SHP77 treated with DMSO at 0.1 percent for 48 hours (cell line): ENCODE measurements around the gene NFE2L2.
"Not testable (repeated sequence)": the region's sequence is repeated elsewhere in the genome, so short reads cannot be mapped to it uniquely, and the experiment has no call there.

Source experiments
- DNase-seq: peaks from one replicate; lab custom pipeline; 2025; lab: John Stamatoyannopoulos, UW

The NFE2L2 gene

GRCh38 chr2:177281400-177282180 lies 17.1 kb upstream of the NFE2L2 start:
- no peak for DNase-seq

GRCh38 chr2:177279847-177280246 lies 15.3 kb upstream of the NFE2L2 start:
- no peak for DNase-seq

GRCh38 chr2:177275743-177276055 lies 11.2 kb upstream of the NFE2L2 start:
- DNase-seq = no peak

- DNase-seq = no peak
Observed at GRCh38 chr2:177275040-177275742, 10.7 kb upstream of the NFE2L2 start.

GRCh38 chr2:177273408-177273807 lies 8.9 kb upstream of the NFE2L2 start:
- DNase-seq = no peak

- DNase-seq = no peak
Observed at GRCh38 chr2:177272765-177273164, 8.2 kb upstream of the NFE2L2 start.

GRCh38 chr2:177271981-177272666 lies 7.6 kb upstream of the NFE2L2 start:
- DNase-seq = no peak

GRCh38 chr2:177270531-177270930 lies 6.0 kb upstream of the NFE2L2 start:
- no peak for DNase-seq

GRCh38 chr2:177268901-177269300 lies 4.4 kb upstream of the NFE2L2 start:
- DNase-seq = no peak

GRCh38 chr2:177268187-177268871 lies 3.8 kb upstream of the NFE2L2 start:
- DNase-seq = no peak

- not testable (repeated sequence) for DNase-seq
Observed at GRCh38 chr2:177266955-177267354, 2.4 kb upstream of the NFE2L2 start.

- no peak for DNase-seq
Observed at GRCh38 chr2:177265824-177266817, 1.6 kb upstream of the NFE2L2 start.

- no peak for DNase-seq
Observed at GRCh38 chr2:177264209-177264692, 276 bp downstream of the NFE2L2 start.

- peak; percentile 43 for DNase-seq
Observed at GRCh38 chr2:177263451-177264208, 897 bp downstream of the NFE2L2 start.

- no peak for DNase-seq
Observed at GRCh38 chr2:177262958-177263450, 1.5 kb downstream of the NFE2L2 start.

- no peak for DNase-seq
Observed at GRCh38 chr2:177262092-177262491, 2.4 kb downstream of the NFE2L2 start.

GRCh38 chr2:177261116-177262060 lies 3.1 kb downstream of the NFE2L2 start:
- DNase-seq = no peak

- no peak for DNase-seq
Observed at GRCh38 chr2:177260379-177260778, 4.1 kb downstream of the NFE2L2 start.

- DNase-seq = no peak
Observed at GRCh38 chr2:177258059-177258458, 6.5 kb downstream of the NFE2L2 start.
